CD4-positive, alpha-beta T cell (primary cell): ENCODE results near the gene ECM1. TPM values are rescaled to one million over a fixed set of nuclear protein-coding genes. Genes with fewer than 3 reads are reported as not detected.

Experiments
- ATAC-seq: fragments of 200-7000 bp; cut with Tn5 transposase; one replicate; pipeline ENCODE4 v1.10.0; 2022; ENCODE audit warnings: mild to moderate bottlenecking; ENCODE audit not compliant: poor library complexity
- CTCF ChIA-PET: fragments of 350-600 bp; sonication (Branson Sonifier 250); formaldehyde crosslinking; loops from one replicate; lab custom pipeline; 2021; ENCODE audit warnings: antibody characterized with exemption, inconsistent platforms; lab: Charles Lee
- POLR2A ChIA-PET: fragments of 350-600 bp; sonication (Branson Sonifier 250); formaldehyde crosslinking; loops from one replicate; lab custom pipeline; 2021; ENCODE audit warnings: antibody characterized with exemption, inconsistent platforms; lab: Charles Lee
- DNase-seq, 14 experiments: peaks; one replicate each; pipeline ENCODE4 v3.0.0-alpha.2; 2013 to 2020; ENCODE audit warnings: mixed read lengths in 2 of 14
- H3K27ac ChIP-seq, 2 donors: one replicate each; pipeline versions ENCODE4 v1.5.1 to v1.7.0; 2013; ENCODE audit warnings: low read length in 2 of 2, low read depth in 1 of 2, mild to moderate bottlenecking in 1 of 2
- H3K27me3 ChIP-seq, 2 experiments: 1 replicate in 1 of 2; 2 replicates in 1 of 2; pipeline versions ENCODE4 v1.6.1 to v1.7.0; 2013; ENCODE audit warnings: low read length in 2 of 2, control low read depth in 1 of 2, mild to moderate bottlenecking in 1 of 2, moderate library complexity in 1 of 2; ENCODE audit not compliant: insufficient read depth in 2 of 2, control insufficient read depth in 1 of 2
- H3K36me3 ChIP-seq: one replicate; pipeline ENCODE4 v1.6.1; 2013; ENCODE audit warnings: low read length, control low read depth; ENCODE audit not compliant: insufficient read depth
- H3K4me1 ChIP-seq: one replicate; pipeline ENCODE4 v1.6.1; 2013; ENCODE audit warnings: low read length, control low read depth; ENCODE audit not compliant: insufficient read depth
- H3K4me3 ChIP-seq: one replicate; pipeline ENCODE4 v1.5.1; 2013; ENCODE audit warnings: mild to moderate bottlenecking, low read length, moderate library complexity
- H3K9me3 ChIP-seq, 2 experiments: 1 replicate in 1 of 2; 2 replicates in 1 of 2; pipeline versions ENCODE4 v1.6.1 to v1.7.0; 2013; ENCODE audit warnings: low read length in 2 of 2, mild to moderate bottlenecking in 2 of 2, control low read depth in 1 of 2, moderate library complexity in 1 of 2; ENCODE audit not compliant: control insufficient read depth in 1 of 2, insufficient read depth in 1 of 2
- H3K27ac Mint-ChIP-seq: one replicate; pipeline ENCODE4 v1.8.0; 2020; ENCODE audit warnings: mixed read lengths
- H3K27me3 Mint-ChIP-seq: one replicate; pipeline ENCODE4 v1.8.0; 2021; ENCODE audit warnings: mixed read lengths
- H3K36me3 Mint-ChIP-seq: one replicate; pipeline ENCODE4 v1.8.0; 2021; ENCODE audit warnings: low read depth, mixed read lengths
- H3K4me1 Mint-ChIP-seq: one replicate; pipeline ENCODE4 v1.8.0; 2021; ENCODE audit warnings: low read depth, mixed read lengths
- H3K4me3 Mint-ChIP-seq: one replicate; pipeline ENCODE4 v1.8.0; 2020; ENCODE audit warnings: mild to moderate bottlenecking, mixed read lengths
- H3K9me3 Mint-ChIP-seq: one replicate; pipeline ENCODE4 v1.8.0; 2020; ENCODE audit warnings: mixed read lengths
- intact Hi-C, 2 experiments: fragments of 100-400 bp; cut with DNase I in 1 of 2; cut with micrococcal nuclease in 1 of 2; formaldehyde crosslinking; loops; one replicate each; pipeline versions ENCODE4 v1.15.1 to v1.9.0; 2023 to 2025; cut with DNase I, micrococcal nuclease
- total RNA-seq, 174 experiments: library from RNA in 2 of 174; stranded (reverse) in 2 of 174; gene quantifications; one replicate each; pipeline ENCODE4 v1.2.3 and lab custom pipeline; 2021 to 2026
- TF ChIP-seq, protein P1 (sequence below): fragments of 200-600 bp; IDR thresholded peaks from one replicate; pipeline ENCODE4 v1.8.0; 2022; ENCODE audit warnings: antibody characterized with exemption, mild to moderate bottlenecking

Gene ECM1
- total RNA-seq, 2 experiments from 2014 or later: 0.31 TPM; not detected in 1

DNA sequence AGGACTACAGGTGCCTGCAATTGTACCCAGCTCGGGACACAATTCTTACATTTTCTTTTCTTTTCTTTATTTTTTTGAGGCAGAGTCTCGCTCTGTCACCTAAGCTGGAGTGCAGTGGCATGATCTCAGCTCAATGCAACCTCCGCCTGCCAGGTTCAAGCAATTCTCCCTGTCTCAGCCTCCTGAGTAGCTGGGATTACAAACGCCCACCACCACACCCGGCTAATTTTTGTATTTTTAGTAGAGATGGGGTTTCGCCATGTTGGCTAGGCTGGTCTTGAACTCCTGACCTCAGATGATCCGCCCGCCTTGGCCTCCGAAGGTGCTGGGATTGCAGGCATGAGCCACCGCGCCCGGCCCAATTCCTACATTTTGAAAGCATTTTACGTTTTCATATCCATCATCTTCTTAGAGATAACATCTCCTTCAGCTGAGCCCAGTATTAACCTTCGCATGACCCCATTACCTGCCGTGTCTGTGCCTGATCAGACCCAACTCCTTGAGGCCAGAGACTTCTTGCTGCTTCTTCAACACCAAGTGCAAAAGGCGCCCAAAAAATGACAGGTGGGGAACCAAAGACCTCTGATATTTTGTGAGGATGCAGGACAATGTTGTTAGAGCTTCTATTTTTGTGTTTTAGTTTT is 38.5 kb downstream of the ECM1 start:
- H3K27ac ChIP-seq: no peak overlapping the region
- no peaks in the 10 kb centered on the region for H3K9me3 ChIP-seq
- no peaks in the 10 kb centered on the region for H3K9me3 Mint-ChIP-seq
- H3K4me3 ChIP-seq: no peak overlapping the region
- intact Hi-C loops: no loop called here
- POLR2A ChIA-PET: no interaction called here
- CTCF ChIA-PET: interaction anchor here (0.6 to 2.7 kb wide), 2 partner anchors 14 to 56 kb away, joined by 3 to 12 read pairs; no protein-coding TSS in a partner anchor
- H3K4me1 Mint-ChIP-seq: peaks cover 21% of the 10 kb centered on the region
- H3K4me3 Mint-ChIP-seq: no peak overlapping the region
- peaks cover 10 to 15% of the 10 kb centered on the region in 2 experiments for H3K27me3 ChIP-seq
- TF ChIP-seq, protein P1, sequence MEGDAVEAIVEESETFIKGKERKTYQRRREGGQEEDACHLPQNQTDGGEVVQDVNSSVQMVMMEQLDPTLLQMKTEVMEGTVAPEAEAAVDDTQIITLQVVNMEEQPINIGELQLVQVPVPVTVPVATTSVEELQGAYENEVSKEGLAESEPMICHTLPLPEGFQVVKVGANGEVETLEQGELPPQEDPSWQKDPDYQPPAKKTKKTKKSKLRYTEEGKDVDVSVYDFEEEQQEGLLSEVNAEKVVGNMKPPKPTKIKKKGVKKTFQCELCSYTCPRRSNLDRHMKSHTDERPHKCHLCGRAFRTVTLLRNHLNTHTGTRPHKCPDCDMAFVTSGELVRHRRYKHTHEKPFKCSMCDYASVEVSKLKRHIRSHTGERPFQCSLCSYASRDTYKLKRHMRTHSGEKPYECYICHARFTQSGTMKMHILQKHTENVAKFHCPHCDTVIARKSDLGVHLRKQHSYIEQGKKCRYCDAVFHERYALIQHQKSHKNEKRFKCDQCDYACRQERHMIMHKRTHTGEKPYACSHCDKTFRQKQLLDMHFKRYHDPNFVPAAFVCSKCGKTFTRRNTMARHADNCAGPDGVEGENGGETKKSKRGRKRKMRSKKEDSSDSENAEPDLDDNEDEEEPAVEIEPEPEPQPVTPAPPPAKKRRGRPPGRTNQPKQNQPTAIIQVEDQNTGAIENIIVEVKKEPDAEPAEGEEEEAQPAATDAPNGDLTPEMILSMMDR: no peak
- no peaks in the 10 kb centered on the region for H3K36me3 Mint-ChIP-seq
- no peak overlapping the region for H3K27ac Mint-ChIP-seq
- H3K36me3 ChIP-seq: no peaks in the 10 kb centered on the region
- H3K27me3 Mint-ChIP-seq: peaks cover 40% of the 10 kb centered on the region
- H3K4me1 ChIP-seq: peaks cover 26% of the 10 kb centered on the region
- DNase-seq: no peak
- ATAC-seq: no peak

DNA sequence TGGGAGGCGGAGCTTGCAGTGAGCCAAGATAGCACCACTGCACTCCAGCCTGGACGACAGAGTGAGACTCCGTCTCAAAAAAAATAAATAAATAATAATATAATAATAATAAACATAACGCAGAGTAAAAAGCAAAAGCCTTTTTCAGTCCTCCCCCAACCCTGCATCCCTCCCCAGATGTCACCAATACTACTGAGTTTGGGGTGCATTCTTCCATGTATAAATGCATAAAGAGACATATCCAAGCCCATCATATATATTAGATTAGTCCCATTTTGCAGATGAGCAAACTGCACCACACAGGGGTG is 40.4 kb downstream of the ECM1 start:
- H3K27ac ChIP-seq: no peak overlapping the region
- intact Hi-C loops: no loop called here
- H3K9me3 ChIP-seq: no peaks in the 10 kb centered on the region
- no peak for ATAC-seq
- peaks cover 10 to 15% of the 10 kb centered on the region in 2 experiments for H3K27me3 ChIP-seq
- no peak overlapping the region for H3K27ac Mint-ChIP-seq
- H3K4me1 Mint-ChIP-seq: peaks cover 23% of the 10 kb centered on the region
- peak overlapping the region; percentile 82 for H3K4me3 Mint-ChIP-seq
- peak overlapping the region; percentile 49 for H3K4me3 ChIP-seq
- no peaks in the 10 kb centered on the region for H3K36me3 Mint-ChIP-seq
- H3K36me3 ChIP-seq: no peaks in the 10 kb centered on the region
- ChIA-PET CTCF (interaction anchor here (2.7 kb wide), 1 partner anchor 12 kb away, joined by 12 read pairs; no protein-coding TSS in a partner anchor), POLR2A (interaction anchor here (0.7 to 2.2 kb wide), 4 partner anchors 13 to 184 kb away, joined by 3 to 11 read pairs (median 3); partner anchors contain the start of gene RPRD2)
- no peak for DNase-seq
- H3K9me3 Mint-ChIP-seq: no peaks in the 10 kb centered on the region
- H3K4me1 ChIP-seq: peaks cover 39% of the 10 kb centered on the region
- H3K27me3 Mint-ChIP-seq: peaks cover 34% of the 10 kb centered on the region
- TF ChIP-seq, protein P1: no peak

DNA sequence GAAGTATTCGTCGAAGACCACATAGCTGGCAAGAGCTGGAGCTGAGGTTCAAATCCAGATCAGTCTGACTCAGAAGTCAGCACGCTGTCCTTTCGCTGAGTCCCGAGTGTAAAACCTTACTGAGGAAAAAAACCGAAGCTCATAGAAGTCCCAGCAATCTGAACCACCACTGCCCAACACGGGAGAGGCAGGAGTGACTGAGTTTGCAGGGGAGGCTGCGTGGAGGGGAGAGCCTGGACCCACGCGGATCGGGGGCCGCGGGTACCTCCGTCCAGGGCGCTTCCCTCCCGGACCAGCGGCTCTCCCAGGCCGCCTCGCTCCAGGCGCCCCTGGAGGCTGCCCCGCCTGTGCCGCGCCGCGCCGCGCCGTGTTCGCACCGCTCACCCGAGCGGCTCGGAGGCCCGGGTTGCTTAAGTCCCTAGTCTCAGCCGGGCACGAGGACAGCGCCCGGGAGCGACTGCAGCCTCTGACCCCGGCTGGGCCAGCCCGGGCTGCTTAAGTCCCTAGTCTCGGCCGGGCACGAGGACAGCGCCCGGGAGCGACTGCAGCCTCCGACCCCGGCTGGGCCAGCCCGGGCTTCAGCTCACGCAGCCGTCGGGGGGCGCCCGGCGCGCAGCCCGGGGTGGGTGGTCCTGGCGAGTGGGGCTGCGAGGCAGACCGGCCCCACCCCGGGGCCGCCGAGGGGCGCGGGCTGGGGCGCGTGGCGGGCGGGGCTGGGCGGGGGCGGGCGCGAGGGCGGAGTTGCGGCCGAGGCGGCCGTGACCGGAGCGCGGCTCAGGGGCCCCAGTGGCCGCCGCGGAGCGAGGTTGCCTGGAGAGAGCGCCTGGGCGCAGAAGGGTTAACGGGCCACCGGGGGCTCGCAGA is 41.0 kb downstream of the ECM1 start, which contains the start of gene ADAMTSL4:
ADAMTSL4 (plus strand) TSS at position 777 of the 864 bp plus-strand sequence. CDS start 2,881 bp downstream, outside the sequence.
- H3K27me3 Mint-ChIP-seq: peaks cover 34% of the 10 kb centered on the region
- peaks cover 23% of the 10 kb centered on the region for H3K4me1 Mint-ChIP-seq
- H3K4me3 Mint-ChIP-seq: peak within 1 kb of the TSS; percentile 82
- Histone ChIP-seq H3K4me1 (peaks cover 39% of the 10 kb centered on the region), H3K27me3 (peaks cover 10 to 15% of the 10 kb centered on the region in 2 experiments), H3K9me3 (no peaks in the 10 kb centered on the region), H3K36me3 (no peaks in the 10 kb centered on the region), H3K27ac (no peak within 1 kb of the TSS), H3K4me3 (peak within 1 kb of the TSS; percentile 49)
- TF ChIP-seq, protein P1: no peak
- no peaks in the 10 kb centered on the region for H3K9me3 Mint-ChIP-seq
- ChIA-PET CTCF (interaction anchor here (1.5 to 2.7 kb wide), 2 partner anchors 12 to 71 kb away, joined by 6 to 12 read pairs; no protein-coding TSS in a partner anchor), POLR2A (interaction anchor here (1.0 to 2.2 kb wide), 6 partner anchors 12 to 185 kb away, joined by 3 to 11 read pairs (median 3); partner anchors contain the start of gene RPRD2)
- no peaks in the 10 kb centered on the region for H3K36me3 Mint-ChIP-seq
- intact Hi-C loops: no loop called here
- ATAC-seq (peak; percentile 76), DNase-seq (peak in 4 of 14 experiments; percentile 36 to 70 (median 58))
- no peak within 1 kb of the TSS for H3K27ac Mint-ChIP-seq
